ENCODE results near the gene SLC13A3. TPM values are rescaled to one million over a fixed set of nuclear protein-coding genes. Genes with fewer than 3 reads are reported as not detected.

The SLC13A3 gene
- total RNA-seq, 4 donors from 2014 or later, result 0.34 to 1.5 (median 1.0) TPM

DNA sequence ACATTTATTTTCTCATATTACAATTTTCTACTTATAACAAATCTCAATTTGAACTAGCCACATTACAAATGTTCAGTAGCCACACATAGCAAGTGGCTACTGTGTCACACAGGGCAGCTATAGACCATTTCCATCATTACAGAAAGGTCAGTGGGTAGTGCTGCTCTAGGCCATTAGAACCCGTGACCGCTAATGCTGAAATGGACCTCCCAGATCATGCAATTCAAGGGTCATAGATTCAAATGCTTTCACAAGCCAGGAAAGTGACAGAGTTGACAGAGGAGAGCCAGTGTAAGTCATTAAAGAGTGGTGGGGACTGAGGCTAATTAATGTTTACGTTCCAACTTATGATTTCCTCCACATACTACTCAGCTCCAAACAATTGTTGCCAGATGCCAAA is 97.3 kb downstream of the SLC13A3 start:
- intact Hi-C loops (cut with DNase I), result no loop called here
- 93 to 98% methylated on average over 3 of the region's 3 CpGs for WGBS, 2 donors
- Histone ChIP-seq H3K27me3 (peaks cover 0 to 19% (median 0%) of the 10 kb centered on the region in 4 donors), H3K36me3 (no peaks in the 10 kb centered on the region), H3K4me1 (peaks cover 0 to 9% (median 0%) of the 10 kb centered on the region in 3 donors), H3K27ac (no peak overlapping the region), H3K9me3 (no peaks in the 10 kb centered on the region), H3K4me3 (no peak overlapping the region)
- DNase-seq, result no peak
- no peak for TF ChIP-seq CTCF (IDR thresholded peaks at IDR 0.05)
- TF ChIP-seq POLR2A (IDR thresholded peaks at IDR 0.05), result no peak

DNA sequence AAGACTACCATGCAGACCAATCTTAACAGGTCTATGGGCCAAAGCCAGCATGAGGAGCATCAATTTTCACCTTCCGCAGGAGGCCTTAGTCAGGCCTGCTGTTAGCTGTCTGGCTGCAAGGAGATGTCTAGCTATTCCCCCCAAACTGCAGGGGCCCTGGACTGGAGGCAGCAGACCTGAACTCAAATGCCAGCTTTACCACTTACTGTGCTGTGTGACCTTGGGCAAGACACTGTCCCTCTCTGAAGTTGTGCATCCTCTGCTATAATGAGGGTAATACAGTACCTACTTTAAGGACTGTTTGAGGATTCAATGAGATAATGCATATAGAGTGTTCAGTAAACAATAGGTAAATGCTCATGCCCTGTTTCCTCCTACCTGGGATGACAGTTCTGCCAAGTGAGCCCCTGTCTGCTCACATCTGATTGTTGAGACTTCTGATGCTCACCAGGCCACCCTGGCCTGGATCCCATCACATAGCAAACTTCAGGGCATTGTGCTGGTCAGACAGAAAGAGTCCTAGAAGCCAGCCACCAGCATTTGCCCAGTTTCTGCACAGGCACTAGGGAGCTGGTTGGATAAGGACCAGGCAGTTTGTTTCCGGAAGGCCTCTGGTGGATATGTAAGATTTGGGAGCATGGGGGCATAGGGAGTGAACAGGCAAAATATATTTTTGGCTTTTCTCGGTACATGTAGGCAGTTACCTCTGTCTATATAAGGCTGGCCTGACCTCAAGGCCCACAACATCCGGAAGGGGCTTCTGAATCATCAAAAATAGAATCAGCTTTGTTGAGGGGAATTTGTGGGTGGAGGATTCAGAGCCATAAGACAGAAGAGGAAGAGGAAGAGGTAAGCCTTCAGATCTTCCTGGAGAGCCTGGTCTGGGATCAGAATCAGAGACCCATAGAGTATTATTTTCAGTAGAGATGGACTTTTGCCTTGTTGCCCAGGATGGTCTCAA is 98.5 kb downstream of the SLC13A3 start:
- TF ChIP-seq POLR2A (IDR thresholded peaks at IDR 0.05) (no peak), CTCF (IDR thresholded peaks at IDR 0.05) (no peak)
- Histone ChIP-seq H3K27ac (no peak overlapping the region), H3K27me3 (peaks cover 0 to 19% (median 0%) of the 10 kb centered on the region in 4 donors), H3K36me3 (no peaks in the 10 kb centered on the region), H3K4me1 (no peaks in the 10 kb centered on the region), H3K4me3 (no peak overlapping the region), H3K9me3 (no peaks in the 10 kb centered on the region)
- DNase-seq, result no peak
- intact Hi-C loops (cut with DNase I), result no loop called here
- 55 to 57% methylated on average over 3 to 4 of the region's 4 CpGs for WGBS, 2 donors

GRCh38 chr20:46551522-46552381 is 99.5 kb downstream of the SLC13A3 start:
- DNase-seq, result no peak
- 72 to 80% methylated on average over 8 of the region's 12 CpGs for WGBS, 2 donors
- intact Hi-C loops (cut with DNase I), result no loop called here
- Histone ChIP-seq H3K27me3 (peaks cover 0 to 19% (median 0%) of the 10 kb centered on the region in 4 donors), H3K4me1 (no peaks in the 10 kb centered on the region), H3K27ac (no peak overlapping the region), H3K36me3 (no peaks in the 10 kb centered on the region), H3K4me3 (no peak overlapping the region), H3K9me3 (no peaks in the 10 kb centered on the region)
- TF ChIP-seq POLR2A (IDR thresholded peaks at IDR 0.05), result no peak
- TF ChIP-seq CTCF (IDR thresholded peaks at IDR 0.05), result no peak

DNA sequence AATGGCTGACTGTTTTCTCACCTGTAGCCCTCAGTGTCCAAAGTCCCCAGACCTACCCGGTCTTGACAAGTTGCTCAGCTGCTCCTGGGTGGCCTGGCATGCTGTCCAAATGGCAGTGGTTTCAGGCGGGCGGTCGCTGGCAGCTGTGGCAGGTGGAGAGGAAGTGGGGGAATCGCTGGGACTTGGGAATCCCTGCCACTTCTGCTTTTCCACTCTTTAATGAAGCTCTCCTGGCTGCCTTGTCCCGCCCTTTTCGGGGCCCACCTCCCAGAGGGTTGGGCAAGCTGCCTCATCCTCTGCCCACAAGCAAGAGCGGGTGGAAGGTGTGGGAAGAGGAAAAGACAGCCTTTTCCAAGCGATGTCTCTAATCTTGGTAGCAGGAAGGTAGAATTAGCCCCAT is 100.8 kb downstream of the SLC13A3 start, which contains the start of gene OCSTAMP:
Gene OCSTAMP, minus strand, starts transcription at position 194 of the 400 bp plus-strand sequence. Its CDS starts 94 bp downstream, at position 100.
- Histone ChIP-seq H3K4me3 (no peak within 1 kb of the TSS), H3K27me3 (peaks cover 0 to 24% (median 0%) of the 10 kb centered on the region in 4 donors), H3K27ac (no peak within 1 kb of the TSS), H3K9me3 (no peaks in the 10 kb centered on the region), H3K4me1 (no peaks in the 10 kb centered on the region), H3K36me3 (no peaks in the 10 kb centered on the region)
- intact Hi-C loops (cut with DNase I), result no loop called here
- 43 to 48% methylated on average over 4 to 6 of the region's 9 CpGs for WGBS, 2 donors
- no peak for DNase-seq
- no peak for TF ChIP-seq CTCF (IDR thresholded peaks at IDR 0.05)
- no peak for TF ChIP-seq POLR2A (IDR thresholded peaks at IDR 0.05)
